Measurements from ENCODE around the gene MAGEC3. TPM values are rescaled to one million over a fixed set of nuclear protein-coding genes. Genes with fewer than 3 reads are reported as not detected.

Gene MAGEC3
- total RNA-seq, 1 experiment from 2014 or later: not detected

GRCh38 chrX:141857479-141857878, 19.4 kb downstream of the MAGEC3 start:
- no peak overlapping the region for H3K4me3 Mint-ChIP-seq
- Histone ChIP-seq H2BK20ac (ENCODE audit: low read depth, low read length, poor library complexity, severe bottlenecking) (no peak overlapping the region), H4K20me1 (ENCODE audit: control insufficient read depth, insufficient read depth, insufficient read length) (no peaks in the 10 kb centered on the region), H3K4me1 (ENCODE audit: insufficient read depth, low read length) (no peaks in the 10 kb centered on the region; the same call in 1 of the 2 replicates), H3K79me1 (ENCODE audit: insufficient read depth, low read depth, low read length, poor library complexity, severe bottlenecking) (no peaks in the 10 kb centered on the region), H3K56ac (ENCODE audit: insufficient read length, low read depth, low read length) (no peak overlapping the region), H3K79me2 (ENCODE audit: insufficient read depth, low read length) (no peaks in the 10 kb centered on the region), H3K4me2 (ENCODE audit: insufficient read depth, insufficient read length, low read length) (no peak overlapping the region), H3K9ac (ENCODE audit: extremely low read depth, insufficient read length, low read length) (no peak overlapping the region), H2AK5ac (ENCODE audit: insufficient read length, low read length) (no peak overlapping the region), H4K8ac (replicated peaks; ENCODE audit: insufficient read length, low read depth, low read length) (no peak overlapping the region), H3K9me3 (ENCODE audit: control insufficient read depth, low read depth, low read length) (peaks cover 14% of the 10 kb centered on the region), H2BK15ac (ENCODE audit: low read depth, low read length) (no peak overlapping the region), H2BK5ac (ENCODE audit: insufficient read length, low read length) (no peak overlapping the region), H3K27ac (ENCODE audit: insufficient read length, low read depth, low read length) (no peak overlapping the region), H3K18ac (ENCODE audit: insufficient read length, low read depth, low read length) (no peak overlapping the region), H3K27me3 (ENCODE audit: insufficient read depth, low read length) (no peaks in the 10 kb centered on the region), H3K4ac (ENCODE audit: low read depth, low read length) (no peak overlapping the region), H2BK120ac (ENCODE audit: low read depth, low read length, poor library complexity, severe bottlenecking) (no peak overlapping the region), H2AFZ (ENCODE audit: low read length) (no peak overlapping the region), H4K5ac (ENCODE audit: insufficient read length, low read depth, low read length) (no peak overlapping the region), H3T11ph (ENCODE audit: low read length) (no peak overlapping the region), H2BK12ac (ENCODE audit: insufficient read length, low read depth, low read length) (no peak overlapping the region), H3K23me2 (ENCODE audit: insufficient read length, low read depth, low read length, poor library complexity, severe bottlenecking) (no peaks in the 10 kb centered on the region), H4K91ac (ENCODE audit: insufficient read length, low read depth, low read length) (no peak overlapping the region), H3K14ac (ENCODE audit: insufficient read depth, low read length) (no peak overlapping the region), H3K23ac (ENCODE audit: insufficient read length, low read depth, low read length) (no peak overlapping the region)
- no peak overlapping the region for H3K27ac Mint-ChIP-seq
- no peaks in the 10 kb centered on the region; a peak in 3 of 7 replicates for H3K36me3 Mint-ChIP-seq (ENCODE audit: insufficient read depth in 1 of 3, low read depth in 3 of 3)
- no CpG with 5 or more reads among the region's 3 CpGs for WGBS (ENCODE audit: extremely low coverage, insufficient read length, low lambda C conversion rate)
- H3K9me3 Mint-ChIP-seq: peaks cover 58 to 63% of the 10 kb centered on the region in 2 experiments
- peaks cover 1% of the 10 kb centered on the region; the same call in 1 of the 2 replicates for H3K27me3 Mint-ChIP-seq (ENCODE audit: low read depth)
- DNase-seq: no peak
- peaks cover 0 to 3% of the 10 kb centered on the region in 2 experiments; a peak in 3 of 4 replicates for H3K4me1 Mint-ChIP-seq
- TF ChIP-seq, protein P1, sequence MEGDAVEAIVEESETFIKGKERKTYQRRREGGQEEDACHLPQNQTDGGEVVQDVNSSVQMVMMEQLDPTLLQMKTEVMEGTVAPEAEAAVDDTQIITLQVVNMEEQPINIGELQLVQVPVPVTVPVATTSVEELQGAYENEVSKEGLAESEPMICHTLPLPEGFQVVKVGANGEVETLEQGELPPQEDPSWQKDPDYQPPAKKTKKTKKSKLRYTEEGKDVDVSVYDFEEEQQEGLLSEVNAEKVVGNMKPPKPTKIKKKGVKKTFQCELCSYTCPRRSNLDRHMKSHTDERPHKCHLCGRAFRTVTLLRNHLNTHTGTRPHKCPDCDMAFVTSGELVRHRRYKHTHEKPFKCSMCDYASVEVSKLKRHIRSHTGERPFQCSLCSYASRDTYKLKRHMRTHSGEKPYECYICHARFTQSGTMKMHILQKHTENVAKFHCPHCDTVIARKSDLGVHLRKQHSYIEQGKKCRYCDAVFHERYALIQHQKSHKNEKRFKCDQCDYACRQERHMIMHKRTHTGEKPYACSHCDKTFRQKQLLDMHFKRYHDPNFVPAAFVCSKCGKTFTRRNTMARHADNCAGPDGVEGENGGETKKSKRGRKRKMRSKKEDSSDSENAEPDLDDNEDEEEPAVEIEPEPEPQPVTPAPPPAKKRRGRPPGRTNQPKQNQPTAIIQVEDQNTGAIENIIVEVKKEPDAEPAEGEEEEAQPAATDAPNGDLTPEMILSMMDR (conservative IDR thresholded peaks at IDR 0.05): no peak

Data from H9 (cell line).